Colonic mucosa (tissue), 4 donors: ENCODE results near the gene PCGF2. TPM values are rescaled to one million over a fixed set of nuclear protein-coding genes. Genes with fewer than 3 reads are reported as not detected.

ENCODE experiments used
- DNase-seq: peaks from one replicate; pipeline ENCODE4 v3.0.0-alpha.2; 2020
- H3K27ac ChIP-seq: fragments of 200-600 bp; one replicate; pipeline ENCODE4 v1.8.0; 2021
- H3K27me3 ChIP-seq: fragments of 200-600 bp; one replicate; pipeline ENCODE4 v1.8.0; 2021
- H3K36me3 ChIP-seq: fragments of 200-600 bp; one replicate; pipeline ENCODE4 v1.8.0; 2021
- H3K4me1 ChIP-seq: fragments of 200-600 bp; one replicate; pipeline ENCODE4 v1.8.0; 2021; ENCODE audit warnings: mild to moderate bottlenecking
- H3K4me3 ChIP-seq: fragments of 200-600 bp; one replicate; pipeline ENCODE4 v1.8.0; 2021
- H3K9ac ChIP-seq, 2 donors: one replicate each; pipeline ENCODE4 v1.7.0; 2013; ENCODE audit warnings: control low read depth in 2 of 2, low read depth in 2 of 2, low read length in 2 of 2
- H3K9me3 ChIP-seq: fragments of 200-600 bp; one replicate; pipeline ENCODE4 v1.8.0; 2021
- CTCF ChIP-seq: fragments of 200-600 bp; IDR thresholded peaks from one replicate; pipeline ENCODE4 v1.8.0; 2022; ENCODE audit warnings: antibody characterized with exemption, mild to moderate bottlenecking
- intact Hi-C: fragments of 100-400 bp; cut with DNase I; formaldehyde crosslinking; loops from one replicate; pipeline ENCODE4 v1.14.1; 2022
- total RNA-seq, 2 donors: library from RNA; stranded (reverse); fragmentation: NEBNext Ultra II Directional in 1 of 2; extraction: Animal tissue kit (Norgen Biotek cat#: 25700) in 1 of 2; gene quantifications; one replicate each; pipeline ENCODE4 v1.2.1, GENCODE V29; 2021
- donor health status: healthy.
- donor health status: DM: no; HTN: no; CAD: no.
- donor health status: DM: no; HTN: no; CAD: no.

The PCGF2 gene
- total RNA-seq, 2 donors from 2014 or later = 27.2 to 45.5 TPM

DNA sequence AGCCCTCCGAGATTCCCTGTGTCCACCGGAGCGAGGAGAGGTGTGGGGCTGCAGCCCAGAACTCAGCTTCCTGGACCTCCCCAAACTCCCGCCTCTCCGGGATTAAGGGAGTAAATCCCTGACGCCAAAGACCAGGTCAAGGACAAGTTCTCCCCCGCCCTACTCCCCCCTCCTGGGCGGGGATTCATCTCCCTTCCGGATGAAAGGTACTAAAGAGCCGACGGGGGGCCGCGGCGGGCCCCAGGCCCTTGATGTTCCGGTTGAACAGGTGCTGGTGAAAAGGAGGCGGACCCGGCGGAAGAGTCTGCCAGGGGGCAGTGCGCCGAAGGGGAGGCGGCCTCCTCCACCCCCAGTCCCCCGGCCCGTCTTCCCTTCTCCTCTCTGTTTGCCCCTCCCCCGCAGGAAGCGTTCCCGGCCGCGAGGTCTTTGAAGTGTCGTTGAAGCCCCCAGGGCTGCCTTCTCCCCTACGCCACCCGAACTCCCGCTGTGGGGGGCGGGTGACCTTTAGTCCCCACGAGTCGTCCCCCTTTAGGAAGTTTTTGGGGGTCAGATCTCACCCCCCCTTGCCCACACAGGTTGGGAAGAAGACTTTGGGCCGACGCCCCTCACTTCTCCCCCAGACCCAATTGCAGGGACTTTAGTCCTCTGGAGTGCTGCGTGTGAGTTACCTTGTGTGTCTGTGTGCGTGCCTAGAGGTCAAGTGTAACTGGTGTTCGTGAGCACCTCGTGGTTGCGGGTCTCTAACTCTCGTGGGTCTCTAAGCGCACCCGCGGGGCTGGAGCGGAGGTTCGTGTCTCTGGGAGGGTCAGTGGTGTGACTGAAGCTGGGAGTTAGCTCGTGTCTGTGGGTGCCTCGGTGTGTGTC is 44.2 kb downstream of the PCGF2 start:
- intact Hi-C loops = no loop called here
- no peak for TF ChIP-seq CTCF
- Histone ChIP-seq H3K27me3 (no peaks in the 10 kb centered on the region), H3K4me1 (peaks cover 6% of the 10 kb centered on the region), H3K9me3 (no peaks in the 10 kb centered on the region), H3K4me3 (peak overlapping the region; percentile 69), H3K9ac (peak overlapping the region; percentile 92 to 99), H3K27ac (peak overlapping the region; percentile 95), H3K36me3 (no peaks in the 10 kb centered on the region)
- peak; percentile 93 for DNase-seq

GRCh38 chr17:38702916-38703741 is 45.0 kb downstream of the PCGF2 start:
- Histone ChIP-seq H3K36me3 (no peaks in the 10 kb centered on the region), H3K27ac (peak overlapping the region; percentile 95), H3K9ac (peak overlapping the region; percentile 92 to 99), H3K27me3 (no peaks in the 10 kb centered on the region), H3K4me3 (peak overlapping the region; percentile 69), H3K9me3 (no peaks in the 10 kb centered on the region), H3K4me1 (peaks cover 6% of the 10 kb centered on the region)
- intact Hi-C loops = no loop called here
- DNase-seq = peak; percentile 50
- no peak for TF ChIP-seq CTCF

DNA sequence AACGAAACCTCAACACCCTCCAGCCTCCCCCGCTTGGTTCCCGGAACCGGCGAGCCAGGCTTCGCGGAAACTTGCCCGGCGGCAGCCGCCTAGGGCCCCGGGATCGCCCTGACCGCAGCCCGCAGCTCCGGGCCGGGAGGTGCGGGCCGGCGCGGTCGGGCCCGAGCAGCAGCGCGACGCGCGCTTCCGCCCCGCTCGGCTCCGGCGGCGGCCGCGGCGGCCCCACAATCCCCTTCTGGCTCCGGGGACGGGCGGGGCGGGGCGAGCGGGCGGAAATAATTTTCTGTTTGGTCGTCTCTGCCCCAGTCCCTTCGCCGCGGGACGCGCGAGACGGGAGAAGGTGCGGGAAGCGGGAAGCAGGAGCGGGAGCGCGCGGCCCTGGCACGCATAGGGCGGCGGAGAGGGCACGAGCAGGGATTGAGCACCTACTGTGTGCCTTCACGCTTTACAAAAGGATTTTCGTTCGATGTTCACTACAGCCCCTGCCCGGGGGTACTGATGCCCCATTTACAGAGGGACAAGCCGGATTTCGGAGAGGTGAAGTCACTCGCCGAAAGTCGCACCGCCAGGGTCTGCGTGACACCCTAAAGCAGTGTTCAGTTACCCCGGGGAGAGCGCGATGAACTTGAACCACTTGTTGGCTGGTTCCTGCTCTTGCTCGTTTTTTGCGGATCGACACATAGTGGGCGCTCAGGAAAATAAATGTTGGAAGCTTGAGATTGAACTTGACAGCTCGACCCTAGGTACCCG is 45.8 kb downstream of the PCGF2 start:
- Histone ChIP-seq H3K4me1 (peaks cover 6% of the 10 kb centered on the region), H3K9ac (peak overlapping the region; percentile 92 to 99), H3K9me3 (no peaks in the 10 kb centered on the region), H3K4me3 (peak overlapping the region; percentile 69), H3K36me3 (no peaks in the 10 kb centered on the region), H3K27ac (peak overlapping the region; percentile 95), H3K27me3 (no peaks in the 10 kb centered on the region)
- no peak for TF ChIP-seq CTCF
- DNase-seq = peak; percentile 92
- intact Hi-C loops = no loop called here

- Histone ChIP-seq H3K36me3 (no peaks in the 10 kb centered on the region), H3K9me3 (no peaks in the 10 kb centered on the region), H3K27ac (peak overlapping the region; percentile 95), H3K4me3 (peak overlapping the region; percentile 69), H3K4me1 (peaks cover 6% of the 10 kb centered on the region), H3K27me3 (no peaks in the 10 kb centered on the region), H3K9ac (peak overlapping the region; percentile 92 to 97)
- no peak for TF ChIP-seq CTCF
- intact Hi-C loops = no loop called here
- DNase-seq = peak; percentile 55
Measured at GRCh38 chr17:38701504-38702165, 46.5 kb downstream of the PCGF2 start.

DNA sequence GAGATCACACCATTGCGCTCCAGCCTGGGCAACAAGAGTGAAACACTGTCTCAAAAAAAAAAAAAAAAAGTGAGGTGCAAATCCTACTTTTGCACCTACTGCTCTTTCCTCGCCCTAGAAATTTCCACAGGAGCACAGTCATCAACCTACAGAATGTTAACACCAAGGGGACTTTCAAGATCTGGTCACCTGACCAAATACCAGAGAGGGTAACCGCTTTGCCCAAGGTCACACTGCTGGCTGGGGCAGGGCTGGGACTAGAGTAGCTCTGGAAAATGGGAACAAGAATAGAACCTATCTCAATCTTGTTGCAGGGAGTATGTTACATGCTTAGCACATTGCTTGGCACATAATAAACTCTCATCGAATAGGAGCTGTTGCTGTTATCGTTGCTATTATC is 49.4 kb downstream of the PCGF2 start:
- H3K4me3 ChIP-seq = no peak overlapping the region
- intact Hi-C loops = no loop called here
- no peaks in the 10 kb centered on the region for H3K9me3 ChIP-seq
- no peaks in the 10 kb centered on the region for H3K36me3 ChIP-seq
- H3K27me3 ChIP-seq = no peaks in the 10 kb centered on the region
- no peak overlapping the region for H3K9ac ChIP-seq
- TF ChIP-seq CTCF = no peak
- H3K4me1 ChIP-seq = peaks cover 6% of the 10 kb centered on the region
- H3K27ac ChIP-seq = no peak overlapping the region
- DNase-seq = no peak
